NCI-H510A (cell line): Measurements from ENCODE around the gene ZHX3.
"Not testable (repeated sequence)": the region's sequence is repeated elsewhere in the genome, so short reads cannot be mapped to it uniquely, and the experiment has no call there.

Experiments
- DNase-seq: peaks from one replicate; lab custom pipeline; 2025; lab: John Stamatoyannopoulos, UW

The ZHX3 gene

GRCh38 chr20:41330941-41331340 lies 13.4 kb upstream of the ZHX3 start:
- DNase-seq, result no peak

DNA sequence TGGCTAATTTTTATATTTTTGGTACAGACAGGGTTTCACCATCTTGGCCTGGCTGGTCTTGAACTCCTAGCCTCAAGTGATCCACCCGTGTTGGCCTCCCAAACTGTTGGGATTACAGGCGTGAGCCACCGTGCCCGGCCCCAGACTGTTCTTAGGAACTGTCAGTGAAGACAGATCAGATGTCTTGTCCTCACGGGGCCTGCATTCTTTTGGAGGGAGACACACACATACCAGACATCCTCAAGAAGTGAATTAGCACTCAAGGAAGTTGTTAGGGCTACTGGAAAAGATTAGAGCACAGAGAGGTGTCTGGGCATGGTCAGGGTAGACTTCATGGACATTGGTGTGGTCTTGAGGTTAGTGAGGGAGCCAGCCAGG lies 12.8 kb upstream of the ZHX3 start:
- DNase-seq, result no peak

GRCh38 chr20:41329435-41330342 lies 12.2 kb upstream of the ZHX3 start:
- DNase-seq, result no peak

DNA sequence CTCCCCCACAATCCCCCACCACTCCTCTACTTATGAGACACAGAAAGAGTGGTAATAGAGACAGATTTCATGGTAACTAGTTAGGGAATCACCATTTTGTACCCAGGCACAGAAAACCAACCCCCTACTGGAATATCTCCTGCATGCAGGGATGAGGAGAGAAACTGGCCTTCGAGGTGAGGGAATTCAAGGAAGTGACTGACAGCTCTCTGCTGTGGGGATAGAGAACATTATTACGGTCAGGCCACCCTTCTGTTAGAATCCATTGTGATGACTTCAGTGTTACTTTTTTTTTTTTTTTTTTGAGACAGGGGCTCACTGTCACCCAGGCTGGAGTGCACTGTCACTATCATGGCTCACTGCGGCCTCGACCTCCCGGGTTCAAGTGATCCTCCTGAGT lies 9.6 kb upstream of the ZHX3 start:
- no peak for DNase-seq

DNA sequence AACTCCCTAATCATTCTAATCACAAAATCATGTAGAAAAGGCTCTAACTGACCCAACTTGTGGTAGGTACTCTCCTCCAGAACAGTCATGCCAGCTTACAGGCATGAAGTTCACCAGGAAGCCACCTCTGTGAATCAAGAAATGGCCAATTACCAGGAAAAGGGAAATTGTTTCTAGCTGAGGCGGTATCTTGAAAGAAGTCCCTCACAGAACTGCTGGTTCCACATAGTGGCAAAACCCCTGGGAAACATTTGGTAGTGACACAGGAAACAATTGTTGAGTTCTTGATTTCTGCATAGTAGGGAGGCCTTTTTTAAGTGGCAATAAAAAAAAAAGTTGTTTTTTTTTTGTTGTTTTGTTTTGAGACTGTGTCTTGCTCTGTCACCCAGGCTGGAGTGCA lies 3.4 kb upstream of the ZHX3 start:
- no peak for DNase-seq

- no peak for DNase-seq
Observed at GRCh38 chr20:41320441-41320840, 2.9 kb upstream of the ZHX3 start.

- DNase-seq, result no peak
Observed at GRCh38 chr20:41318271-41318649, 729 bp upstream of the ZHX3 start.

GRCh38 chr20:41316602-41317545 lies 657 bp downstream of the ZHX3 start:
- DNase-seq, result no peak

DNA sequence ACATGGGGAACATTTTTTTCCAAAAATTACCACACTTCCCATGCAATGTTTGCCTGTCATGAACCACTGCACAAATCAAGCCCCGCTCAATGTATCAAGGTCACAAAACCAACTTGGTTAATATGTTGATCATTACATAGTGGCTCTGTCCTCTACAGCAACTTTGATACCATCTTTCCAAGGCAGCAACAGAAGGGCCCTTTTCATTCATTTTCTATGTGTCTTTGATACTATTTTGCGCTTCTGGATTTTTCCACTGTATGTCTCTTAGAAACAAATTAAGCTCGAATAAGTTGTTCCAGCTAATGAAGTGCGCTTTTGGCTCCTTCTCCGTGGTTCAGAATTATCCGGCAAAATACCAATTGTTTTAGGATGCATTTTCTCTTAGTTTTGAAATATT lies 1.5 kb downstream of the ZHX3 start:
- no peak for DNase-seq

- no peak for DNase-seq
Observed at GRCh38 chr20:41314386-41314785, 3.1 kb downstream of the ZHX3 start.

- DNase-seq, result not testable (repeated sequence)
Observed at GRCh38 chr20:41312009-41312408, 5.5 kb downstream of the ZHX3 start.

GRCh38 chr20:41309817-41310216 lies 7.7 kb downstream of the ZHX3 start:
- DNase-seq, result no peak

DNA sequence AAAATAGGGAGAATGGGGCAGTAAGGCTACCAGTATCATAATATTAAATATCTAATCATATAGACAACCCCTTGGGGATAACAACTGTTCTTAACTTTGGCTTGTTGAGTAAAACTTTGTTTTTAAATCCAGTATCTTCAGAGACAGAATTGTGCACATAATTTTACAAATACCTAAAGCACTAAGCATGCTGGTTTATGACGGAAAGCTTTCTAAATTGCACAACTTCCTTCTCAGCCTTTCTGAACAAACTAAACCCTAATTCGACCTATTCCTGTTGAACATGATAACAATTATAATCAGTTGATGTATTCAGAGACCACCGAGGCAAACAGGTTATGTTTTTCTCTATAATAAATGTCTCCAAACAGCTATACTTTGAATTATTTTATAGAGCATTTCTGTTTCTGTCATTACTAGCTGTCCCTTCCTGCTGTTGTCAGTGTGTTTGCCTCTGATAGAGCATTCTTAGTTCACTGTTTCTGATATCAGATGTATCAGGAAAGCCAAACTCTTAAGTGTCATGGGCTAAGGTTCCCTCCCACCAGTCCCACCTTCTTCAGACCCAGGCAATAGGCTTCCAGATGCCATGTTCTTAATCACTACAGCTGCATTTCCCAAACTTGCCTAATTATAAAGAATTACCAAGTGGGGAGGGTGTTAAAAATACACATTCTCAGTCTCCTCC lies 8.7 kb downstream of the ZHX3 start:
- no peak for DNase-seq

- no peak for DNase-seq
Observed at GRCh38 chr20:41308290-41308711, 9.2 kb downstream of the ZHX3 start.

GRCh38 chr20:41307021-41307420 lies 10.5 kb downstream of the ZHX3 start:
- no peak for DNase-seq

DNA sequence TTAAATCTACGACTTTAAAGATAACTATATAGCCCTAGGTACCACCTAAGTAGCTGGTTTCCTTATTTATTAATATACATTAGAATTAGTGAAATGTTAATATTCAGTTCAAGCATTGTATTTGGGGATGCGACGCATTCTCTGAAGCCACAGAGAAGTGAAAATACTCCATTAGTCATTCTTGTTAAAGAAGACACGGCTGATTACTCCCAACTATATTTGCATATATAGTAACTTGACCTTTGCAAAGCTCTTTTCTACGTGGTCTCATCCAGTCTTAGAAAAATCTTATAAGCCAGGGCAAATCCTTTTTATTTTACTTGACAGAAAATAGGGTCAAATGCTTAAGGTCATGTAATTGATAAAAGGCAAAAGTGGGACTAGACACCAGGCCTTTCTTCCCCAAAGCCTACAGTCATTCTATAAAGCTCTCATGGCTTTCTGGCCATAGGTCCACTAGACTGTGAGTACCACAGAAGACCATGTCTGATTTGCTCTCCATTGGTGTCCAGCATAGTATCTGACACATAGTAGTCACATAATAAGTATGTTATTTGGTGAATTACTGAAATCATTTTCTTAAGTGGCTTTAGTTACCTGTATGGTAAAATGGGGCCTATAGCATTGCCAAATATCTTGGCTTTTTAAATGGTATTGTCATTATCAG lies 11.3 kb downstream of the ZHX3 start:
- DNase-seq, result no peak

DNA sequence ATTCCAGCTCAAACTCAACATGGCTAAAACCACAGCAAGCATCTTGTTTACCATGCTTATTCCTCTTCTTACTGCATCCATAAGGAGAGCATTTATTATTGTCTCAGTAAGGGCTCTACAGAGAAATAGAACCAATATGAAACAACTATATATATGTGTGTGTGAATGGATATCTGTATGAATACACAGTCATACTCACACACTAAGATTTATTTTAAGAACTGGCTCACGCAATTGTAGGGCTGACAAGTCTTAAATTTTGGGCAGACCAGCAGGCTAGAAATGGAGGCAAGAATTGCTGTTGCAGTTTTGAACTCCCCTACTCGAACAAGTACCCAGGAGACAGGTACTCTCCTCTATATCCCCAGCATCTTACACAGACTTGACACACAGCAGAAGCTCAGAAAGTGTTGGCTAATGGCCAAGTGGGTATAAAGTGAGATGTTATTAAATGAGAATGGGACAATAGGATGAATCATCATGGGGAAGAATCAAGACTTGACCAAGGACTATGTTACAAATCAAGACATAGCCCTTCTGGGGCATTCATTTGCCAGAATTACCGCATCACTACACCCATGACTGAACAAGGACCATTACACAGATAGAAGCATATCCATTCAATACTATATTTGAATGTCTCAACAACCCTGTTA lies 13.0 kb downstream of the ZHX3 start:
- no peak for DNase-seq

DNA sequence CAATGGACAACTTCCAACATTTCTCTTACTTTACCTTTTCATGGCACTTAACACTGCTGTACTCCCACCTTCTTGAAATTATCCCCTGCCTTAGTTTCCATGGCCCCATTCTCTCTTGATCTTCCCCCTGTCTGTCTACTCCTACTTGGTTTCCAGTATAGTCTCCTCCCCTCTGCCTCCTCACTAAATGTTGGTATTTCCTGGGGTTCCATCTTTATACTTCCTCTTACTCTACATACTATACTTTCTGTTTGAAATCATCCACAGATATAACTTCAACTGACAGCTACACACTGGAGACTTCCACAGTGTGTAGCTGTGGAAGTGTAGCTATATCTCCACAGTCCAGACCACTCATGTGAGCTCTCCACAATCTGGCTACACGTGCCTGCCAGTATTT lies 13.5 kb downstream of the ZHX3 start:
- no peak for DNase-seq

GRCh38 chr20:41300886-41301285 lies 16.6 kb downstream of the ZHX3 start:
- no peak for DNase-seq

DNA sequence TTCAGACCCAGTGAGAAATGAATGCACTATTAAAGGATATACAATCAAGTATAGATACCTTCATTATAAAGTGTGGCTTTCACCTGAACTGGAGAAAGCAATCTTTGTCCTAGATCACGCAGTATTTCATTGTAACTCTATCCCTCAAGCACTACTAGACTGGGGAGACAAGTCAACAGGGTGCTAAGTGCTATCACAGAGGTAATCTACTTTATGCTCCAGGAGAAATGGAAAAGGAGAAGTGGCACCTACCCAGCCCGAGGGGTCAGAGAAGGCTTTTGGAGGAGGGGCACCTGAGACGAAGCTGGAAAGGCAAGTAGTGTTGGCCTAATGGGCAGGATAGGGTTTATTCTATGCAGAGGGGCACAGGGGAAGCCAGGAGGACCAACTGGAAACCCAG lies 17.1 kb downstream of the ZHX3 start:
- DNase-seq, result no peak

DNA sequence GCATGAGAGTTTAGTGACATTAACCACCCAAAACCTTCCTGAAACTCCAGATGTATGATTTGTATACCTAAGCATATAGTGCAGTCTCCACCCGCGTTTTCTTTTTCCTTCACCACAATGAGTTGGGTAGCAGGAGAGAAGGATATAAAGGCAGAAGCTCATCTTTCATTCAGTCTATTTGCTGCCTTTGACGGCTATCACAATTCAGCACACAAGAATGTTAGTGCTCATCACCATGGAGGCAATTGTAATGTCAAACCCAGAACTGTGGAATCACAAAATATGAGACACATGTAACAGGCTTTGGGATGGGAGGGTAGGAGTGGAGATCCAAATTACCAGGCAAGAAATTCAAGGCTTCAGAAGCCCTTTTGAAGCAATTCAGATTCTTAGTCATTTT lies 17.6 kb downstream of the ZHX3 start:
- no peak for DNase-seq
